ENCODE data around the gene OR52A1.

OR52A1 gene

GRCh38 chr11:5154657-5155056, at the start of gene OR52A1:
TSS of gene OR52A1 (minus strand) at chr11:5154757. CDS start at chr11:5152369, 2,388 bp downstream.
- POLR2A ChIA-PET (ENCODE audit: low non-redundant PET), result no interaction called here

GRCh38 chr11:5203366-5203765, 48.8 kb upstream of the OR52A1 start:
- DNase-seq (ENCODE audit: low spot score), result no peak
- H3K27ac ChIP-seq, result no peak overlapping the region
- CTCF ChIA-PET, result interaction anchor here (0.6 kb wide), 1 partner anchor 170 kb away, joined by 3 read pairs; no protein-coding TSS in a partner anchor
- POLR2A ChIA-PET (ENCODE audit: low non-redundant PET), result no interaction called here
- no peak for TF ChIP-seq CTCF (conservative IDR thresholded peaks at IDR 0.05; ENCODE audit: low read depth)

More at GRCh38 chr11:5154657-5155056, at the start of gene OR52A1:
- no peak for TF ChIP-seq CTCF (conservative IDR thresholded peaks at IDR 0.05; ENCODE audit: low read depth)
- no peak for DNase-seq (ENCODE audit: low spot score)
- H3K27ac ChIP-seq, result no peak within 1 kb of the TSS
- CTCF ChIA-PET, result no interaction called here

- ChIA-PET POLR2A (ENCODE audit: low non-redundant PET) (no interaction called here), CTCF (interaction anchor here (0.6 kb wide), 1 partner anchor 609 kb away, joined by 3 read pairs; no protein-coding TSS in a partner anchor)
These were observed 46.0 kb upstream of the OR52A1 start, which contains the start of gene OR51V1 for GRCh38 chr11:5200582-5200981. TSS of gene OR51V1 (minus strand) at chr11:5200682. CDS start at chr11:5200682, 0 bp downstream.

GRCh38 chr11:5198285-5198684, 43.7 kb upstream of the OR52A1 start:
- ChIA-PET POLR2A (ENCODE audit: low non-redundant PET) (no interaction called here), CTCF (no interaction called here)
- no peak overlapping the region for H3K27ac ChIP-seq
- DNase-seq (ENCODE audit: low spot score), result no peak
- TF ChIP-seq CTCF (conservative IDR thresholded peaks at IDR 0.05; ENCODE audit: low read depth), result no peak

More at GRCh38 chr11:5200582-5200981, 46.0 kb upstream of the OR52A1 start, which contains the start of gene OR51V1:
- no peak for DNase-seq (ENCODE audit: low spot score)
- H3K27ac ChIP-seq, result no peak within 1 kb of the TSS
- no peak for TF ChIP-seq CTCF (conservative IDR thresholded peaks at IDR 0.05; ENCODE audit: low read depth)

GRCh38 chr11:5197536-5197935, 43.0 kb upstream of the OR52A1 start:
- H3K27ac ChIP-seq, result no peak overlapping the region
- ChIA-PET POLR2A (ENCODE audit: low non-redundant PET) (no interaction called here), CTCF (no interaction called here)
- DNase-seq (ENCODE audit: low spot score), result no peak
- TF ChIP-seq CTCF (conservative IDR thresholded peaks at IDR 0.05; ENCODE audit: low read depth), result no peak

- H3K27ac ChIP-seq, result no peak overlapping the region
- ChIA-PET CTCF (interaction anchor here (0.6 to 0.8 kb wide), 2 partner anchors 605 to 639 kb away, joined by 3 to 5 read pairs; no protein-coding TSS in a partner anchor), POLR2A (ENCODE audit: low non-redundant PET) (no interaction called here)
- no peak for DNase-seq (ENCODE audit: low spot score)
- TF ChIP-seq CTCF (conservative IDR thresholded peaks at IDR 0.05; ENCODE audit: low read depth), result no peak
These were observed 42.2 kb upstream of the OR52A1 start for GRCh38 chr11:5196731-5197130.
